HuH-7.5 (cell line): ENCODE measurements around the gene KRT82.
A peak's percentile ranks its signal among the peaks of the same experiment; 100 is the strongest.

ENCODE experiments used
- DNase-seq: peaks from one replicate; pipeline ENCODE4 v3.0.0; 2011; ENCODE audit warnings: low spot score

Gene KRT82

GRCh38 chr12:52383331-52383730 lies 22.8 kb downstream of the KRT82 start:
- no peak for DNase-seq

GRCh38 chr12:52382854-52383253 lies 23.3 kb downstream of the KRT82 start:
- no peak for DNase-seq

GRCh38 chr12:52381206-52381605 lies 24.9 kb downstream of the KRT82 start:
- DNase-seq = no peak

- DNase-seq = peak; percentile 60
Observed at GRCh38 chr12:52380271-52380694, 25.9 kb downstream of the KRT82 start.

GRCh38 chr12:52379536-52379935 lies 26.6 kb downstream of the KRT82 start:
- no peak for DNase-seq

GRCh38 chr12:52378091-52378490 lies 28.0 kb downstream of the KRT82 start:
- DNase-seq = no peak

GRCh38 chr12:52377266-52377665 lies 28.9 kb downstream of the KRT82 start:
- DNase-seq = no peak

GRCh38 chr12:52372216-52373154 lies 33.6 kb downstream of the KRT82 start:
- peak; percentile 92 for DNase-seq

- DNase-seq = no peak
Observed at GRCh38 chr12:52371716-52372115, 34.4 kb downstream of the KRT82 start.

- DNase-seq = no peak
Observed at GRCh38 chr12:52370926-52371608, 35.1 kb downstream of the KRT82 start.

GRCh38 chr12:52369809-52370208 lies 36.3 kb downstream of the KRT82 start:
- no peak for DNase-seq

- DNase-seq = no peak
Observed at GRCh38 chr12:52369211-52369610, 36.9 kb downstream of the KRT82 start.

- no peak for DNase-seq
Observed at GRCh38 chr12:52368508-52368907, 37.6 kb downstream of the KRT82 start.

- DNase-seq = no peak
Observed at GRCh38 chr12:52367876-52368275, 38.3 kb downstream of the KRT82 start.

GRCh38 chr12:52366738-52367485 lies 39.2 kb downstream of the KRT82 start, which contains the start of gene KRT85:
TSS of gene KRT85 (minus strand) at chr12:52367481. CDS start at chr12:52367405, 76 bp downstream.
- DNase-seq = no peak

- no peak for DNase-seq
Observed at GRCh38 chr12:52364901-52365489, 41.1 kb downstream of the KRT82 start.

GRCh38 chr12:52364061-52364460 lies 42.1 kb downstream of the KRT82 start:
- no peak for DNase-seq

- DNase-seq = no peak
Observed at GRCh38 chr12:52363111-52363679, 42.9 kb downstream of the KRT82 start.

GRCh38 chr12:52362118-52362726 lies 43.9 kb downstream of the KRT82 start:
- no peak for DNase-seq

GRCh38 chr12:52361553-52361952 lies 44.6 kb downstream of the KRT82 start:
- DNase-seq = no peak

- DNase-seq = no peak
Observed at GRCh38 chr12:52360663-52361271, 45.4 kb downstream of the KRT82 start.
